Ovary (tissue), 3 donors: ENCODE data around the gene WNT7B.

Experiments used
- EP300 ChIP-seq: sonication (generic); formaldehyde crosslinking; IDR thresholded peaks from one replicate; pipeline ENCODE4 v1.6.1; 2017; ENCODE audit warnings: antibody characterized with exemption
- POLR2A ChIP-seq: fragments of 450-650 bp; IDR thresholded peaks from one replicate; pipeline ENCODE4 v1.6.1; 2017; ENCODE audit warnings: antibody characterized with exemption, mild to moderate bottlenecking, moderate library complexity
- TF ChIP-seq, protein P1 (sequence below), 3 donors: fragments of 450-650 bp in 2 of 3; fragments of 200-600 bp in 1 of 3; IDR thresholded peaks; one replicate each; pipeline versions ENCODE4 v1.5.1 to v1.8.0; 2016 to 2022; ENCODE audit warnings: antibody characterized with exemption in 3 of 3, mild to moderate bottlenecking in 1 of 3
- donor health status: DM: no; HTN: no; CAD: no.

- TF ChIP-seq POLR2A (no peak), EP300 (no peak)
- TF ChIP-seq, protein P1, sequence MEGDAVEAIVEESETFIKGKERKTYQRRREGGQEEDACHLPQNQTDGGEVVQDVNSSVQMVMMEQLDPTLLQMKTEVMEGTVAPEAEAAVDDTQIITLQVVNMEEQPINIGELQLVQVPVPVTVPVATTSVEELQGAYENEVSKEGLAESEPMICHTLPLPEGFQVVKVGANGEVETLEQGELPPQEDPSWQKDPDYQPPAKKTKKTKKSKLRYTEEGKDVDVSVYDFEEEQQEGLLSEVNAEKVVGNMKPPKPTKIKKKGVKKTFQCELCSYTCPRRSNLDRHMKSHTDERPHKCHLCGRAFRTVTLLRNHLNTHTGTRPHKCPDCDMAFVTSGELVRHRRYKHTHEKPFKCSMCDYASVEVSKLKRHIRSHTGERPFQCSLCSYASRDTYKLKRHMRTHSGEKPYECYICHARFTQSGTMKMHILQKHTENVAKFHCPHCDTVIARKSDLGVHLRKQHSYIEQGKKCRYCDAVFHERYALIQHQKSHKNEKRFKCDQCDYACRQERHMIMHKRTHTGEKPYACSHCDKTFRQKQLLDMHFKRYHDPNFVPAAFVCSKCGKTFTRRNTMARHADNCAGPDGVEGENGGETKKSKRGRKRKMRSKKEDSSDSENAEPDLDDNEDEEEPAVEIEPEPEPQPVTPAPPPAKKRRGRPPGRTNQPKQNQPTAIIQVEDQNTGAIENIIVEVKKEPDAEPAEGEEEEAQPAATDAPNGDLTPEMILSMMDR (IDR thresholded peaks at IDR 0.05): no peak
Observed at GRCh38 chr22:45880091-45880715, 96.8 kb downstream of the WNT7B start.
